HUES48 (cell line): ENCODE data around the gene DAPP1.

Experiments used
- H3K27ac ChIP-seq: one replicate; pipeline ENCODE4 v1.7.0; 2013; ENCODE audit warnings: low read depth, low read length, inconsistent platforms
- H3K27me3 ChIP-seq: 2 replicates; pipeline ENCODE4 v1.6.1; 2013; ENCODE audit warnings: mild to moderate bottlenecking, low read length; ENCODE audit not compliant: control insufficient read depth, insufficient read depth
- H3K36me3 ChIP-seq: 2 replicates; pipeline ENCODE4 v1.6.1; 2013; ENCODE audit warnings: low read length; ENCODE audit not compliant: control insufficient read depth, insufficient read depth
- H3K4me1 ChIP-seq: 2 replicates; pipeline ENCODE4 v1.6.1; 2013; ENCODE audit warnings: mild to moderate bottlenecking, low read length; ENCODE audit not compliant: control insufficient read depth, insufficient read depth
- H3K4me3 ChIP-seq: 2 replicates; pipeline ENCODE4 v1.5.1; 2013; ENCODE audit warnings: mild to moderate bottlenecking, low read depth, low read length
- H3K9ac ChIP-seq: 2 replicates; pipeline ENCODE4 v1.6.1; 2013; ENCODE audit warnings: mild to moderate bottlenecking, low read depth, low read length, moderate library complexity
- H3K9me3 ChIP-seq: 2 replicates; pipeline ENCODE4 v1.6.1; 2013; ENCODE audit warnings: low read length; ENCODE audit not compliant: control insufficient read depth, insufficient read depth

DAPP1 gene

DNA sequence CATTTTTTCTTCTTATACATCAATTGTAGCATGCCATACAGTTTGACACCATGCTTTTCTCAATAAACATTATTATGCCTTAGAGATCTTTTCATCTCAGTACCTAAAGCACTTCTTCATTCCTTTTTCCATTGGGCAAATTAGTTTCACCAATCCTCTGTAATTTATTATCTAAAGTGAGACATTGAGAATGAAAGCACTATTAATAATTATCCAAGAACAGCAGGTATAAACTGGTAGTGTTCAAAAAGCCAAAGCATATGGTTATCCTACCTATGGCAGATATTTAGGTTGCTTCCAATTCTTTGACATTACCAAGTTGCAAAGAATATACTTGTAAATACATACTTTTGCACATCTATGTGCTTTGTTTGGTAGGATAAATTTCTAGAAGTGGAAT is 62.0 kb downstream of the DAPP1 start:
- no peaks in the 10 kb centered on the region for H3K4me1 ChIP-seq
- no peaks in the 10 kb centered on the region for H3K9me3 ChIP-seq
- H3K9ac ChIP-seq: no peak overlapping the region
- H3K4me3 ChIP-seq: no peak overlapping the region
- H3K27ac ChIP-seq: no peak overlapping the region
- no peaks in the 10 kb centered on the region for H3K27me3 ChIP-seq
- H3K36me3 ChIP-seq: peaks cover 47% of the 10 kb centered on the region

- Histone ChIP-seq H3K9me3 (no peaks in the 10 kb centered on the region), H3K4me3 (no peak overlapping the region), H3K27me3 (no peaks in the 10 kb centered on the region), H3K9ac (no peak overlapping the region), H3K27ac (no peak overlapping the region), H3K4me1 (no peaks in the 10 kb centered on the region), H3K36me3 (peaks cover 54% of the 10 kb centered on the region)
Measured at GRCh38 chr4:99879458-99879857, 62.8 kb downstream of the DAPP1 start.

DNA sequence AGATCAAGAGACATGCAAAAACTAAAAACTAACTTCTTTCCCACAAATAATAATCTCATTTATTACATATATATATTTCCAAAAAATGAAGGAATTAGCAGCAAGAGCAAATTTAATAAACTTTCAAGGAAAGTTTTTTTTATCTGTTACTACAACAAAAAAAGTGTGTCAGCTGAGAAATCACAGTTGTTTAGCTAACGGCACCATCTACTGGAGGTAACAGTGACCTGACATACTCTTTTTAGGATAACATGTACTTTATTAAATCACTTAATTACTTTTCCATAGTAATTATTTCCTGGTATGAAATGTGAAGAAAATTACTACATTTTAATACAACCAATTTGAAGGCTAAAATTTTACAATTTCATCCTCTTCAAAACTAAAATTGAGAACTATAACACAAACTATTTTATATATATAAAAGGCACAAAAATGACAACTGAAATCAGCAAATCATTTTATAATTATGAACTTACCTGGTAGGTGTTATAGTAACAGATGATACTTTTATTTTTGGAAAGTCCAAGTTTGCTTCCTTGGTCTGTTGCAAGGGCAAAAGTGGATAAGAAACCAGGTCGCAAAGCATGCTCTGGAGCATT is 68.5 kb downstream of the DAPP1 start:
- H3K9ac ChIP-seq: no peak overlapping the region
- H3K27me3 ChIP-seq: no peaks in the 10 kb centered on the region
- peaks cover 50% of the 10 kb centered on the region for H3K36me3 ChIP-seq
- no peak overlapping the region for H3K27ac ChIP-seq
- peaks cover 4% of the 10 kb centered on the region; the same call in 1 of the 2 replicates for H3K4me1 ChIP-seq
- no peaks in the 10 kb centered on the region for H3K9me3 ChIP-seq
- no peak overlapping the region for H3K4me3 ChIP-seq

DNA sequence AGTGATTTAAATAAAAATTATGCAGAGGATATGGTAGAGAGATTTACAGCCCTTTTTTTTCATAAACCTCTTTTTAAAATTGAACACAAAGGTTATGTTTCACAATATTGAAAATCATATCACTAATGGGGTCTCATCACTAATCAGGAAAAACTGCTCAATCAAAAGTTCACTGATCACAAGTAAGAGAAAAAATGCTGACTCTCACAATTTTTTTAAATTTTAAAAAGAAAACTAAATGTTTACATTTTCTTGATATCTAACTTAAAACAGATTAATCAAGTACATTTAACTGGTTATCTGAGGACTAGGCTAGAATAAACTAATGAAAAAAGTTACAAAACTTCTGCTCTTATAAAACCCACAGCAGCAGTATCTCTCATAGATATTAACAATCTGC is 69.1 kb downstream of the DAPP1 start:
- no peak overlapping the region for H3K9ac ChIP-seq
- no peak overlapping the region for H3K27ac ChIP-seq
- H3K36me3 ChIP-seq: peaks cover 45% of the 10 kb centered on the region

DNA sequence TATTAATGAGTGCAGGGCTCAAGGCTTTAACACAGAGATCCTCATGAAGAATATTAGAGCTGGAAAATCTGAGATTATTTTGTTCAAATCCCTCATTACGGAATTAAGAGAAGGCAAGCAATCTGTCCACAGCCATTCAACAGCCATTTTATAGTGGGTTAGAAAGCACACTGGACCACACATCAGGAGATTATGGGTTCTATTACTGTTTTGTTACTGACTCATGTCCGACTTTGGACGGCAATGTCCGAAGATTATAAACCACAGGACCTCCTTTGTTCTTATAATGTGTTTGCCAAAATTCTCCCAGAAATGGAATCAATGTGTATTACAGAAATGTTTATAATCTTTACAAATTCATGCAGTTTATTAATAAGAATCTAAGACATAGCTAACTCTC is 69.5 kb downstream of the DAPP1 start:
- Histone ChIP-seq H3K36me3 (peaks cover 40% of the 10 kb centered on the region), H3K4me1 (peaks cover 4% of the 10 kb centered on the region; the same call in 1 of the 2 replicates), H3K9ac (no peak overlapping the region), H3K4me3 (no peak overlapping the region), H3K27ac (no peak overlapping the region), H3K9me3 (no peaks in the 10 kb centered on the region), H3K27me3 (no peaks in the 10 kb centered on the region)

More for the DNA sequence above, 69.1 kb downstream of the DAPP1 start:
- peaks cover 4% of the 10 kb centered on the region; the same call in 1 of the 2 replicates for H3K4me1 ChIP-seq
- H3K4me3 ChIP-seq: no peak overlapping the region
- H3K27me3 ChIP-seq: no peaks in the 10 kb centered on the region
- H3K9me3 ChIP-seq: no peaks in the 10 kb centered on the region

GRCh38 chr4:99887837-99888236 is 71.2 kb downstream of the DAPP1 start:
- H3K27ac ChIP-seq: no peak overlapping the region
- H3K4me3 ChIP-seq: no peak overlapping the region
- no peaks in the 10 kb centered on the region for H3K9me3 ChIP-seq
- H3K36me3 ChIP-seq: peaks cover 26% of the 10 kb centered on the region
- H3K27me3 ChIP-seq: no peaks in the 10 kb centered on the region
- peaks cover 4% of the 10 kb centered on the region; the same call in 1 of the 2 replicates for H3K4me1 ChIP-seq
- no peak overlapping the region for H3K9ac ChIP-seq

DNA sequence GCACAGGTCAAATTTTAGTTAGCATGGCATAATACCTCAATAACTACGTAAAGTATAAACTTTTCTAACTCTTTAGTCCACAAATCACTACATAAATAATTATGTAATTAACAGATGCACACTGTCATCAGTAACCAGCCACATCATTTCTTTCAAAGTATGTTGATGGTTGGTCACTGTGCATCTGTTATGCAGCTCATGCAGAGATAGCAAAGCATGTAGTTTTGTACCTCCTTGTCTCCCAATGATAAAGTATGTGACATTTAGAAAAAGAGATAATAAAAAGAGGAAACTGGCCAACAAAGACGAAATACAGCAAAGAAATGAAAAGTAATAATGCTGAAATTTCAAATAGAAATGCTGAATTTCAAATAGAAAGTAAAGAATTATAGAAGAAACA is 74.7 kb downstream of the DAPP1 start:
- Histone ChIP-seq H3K4me3 (no peak overlapping the region), H3K9ac (no peak overlapping the region), H3K36me3 (peaks cover 11% of the 10 kb centered on the region; the same call in 1 of the 2 replicates), H3K9me3 (no peaks in the 10 kb centered on the region), H3K4me1 (peaks cover 7% of the 10 kb centered on the region; the same call in 1 of the 2 replicates), H3K27ac (no peak overlapping the region), H3K27me3 (no peaks in the 10 kb centered on the region)

DNA sequence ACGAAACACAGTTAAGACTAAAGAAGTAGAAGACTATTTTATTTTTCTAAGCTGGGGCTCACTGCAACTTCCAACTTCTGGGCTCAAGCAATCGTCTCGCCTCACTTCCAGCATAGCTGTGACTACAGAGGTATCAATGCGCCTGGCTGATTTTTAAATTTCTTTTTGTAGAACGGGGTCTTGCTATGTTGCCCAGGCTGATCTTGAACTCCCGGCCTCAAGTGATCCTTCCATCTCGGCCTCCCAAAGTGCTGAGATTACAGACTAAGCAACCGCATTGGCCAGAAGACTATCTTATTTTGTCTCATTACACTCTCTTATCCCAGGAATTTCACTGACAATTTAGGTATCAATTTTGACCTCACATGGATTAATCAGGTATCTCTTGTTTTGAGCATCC is 76.4 kb downstream of the DAPP1 start:
- peak overlapping the region; percentile 99 for H3K4me3 ChIP-seq
- no peaks in the 10 kb centered on the region for H3K9me3 ChIP-seq
- no peak overlapping the region for H3K27ac ChIP-seq
- peaks cover 4% of the 10 kb centered on the region; the same call in 1 of the 2 replicates for H3K4me1 ChIP-seq
- H3K36me3 ChIP-seq: 0 out of 2 replicates have a peak, but pooled peaks cover 6% of the 10 kb centered on the region
- no peaks in the 10 kb centered on the region for H3K27me3 ChIP-seq
- no peak overlapping the region for H3K9ac ChIP-seq

- Histone ChIP-seq H3K4me3 (peak overlapping the region; percentile 99), H3K9me3 (no peaks in the 10 kb centered on the region), H3K4me1 (peaks cover 4% of the 10 kb centered on the region; the same call in 1 of the 2 replicates), H3K27me3 (no peaks in the 10 kb centered on the region), H3K27ac (peak overlapping the region; percentile 80), H3K36me3 (peaks cover 11% of the 10 kb centered on the region), H3K9ac (peak overlapping the region; percentile 73)
Measured at GRCh38 chr4:99893839-99894160, 77.2 kb downstream of the DAPP1 start.

- peaks cover 4% of the 10 kb centered on the region; the same call in 1 of the 2 replicates for H3K4me1 ChIP-seq
- peak within 1 kb of the TSS; percentile 99 for H3K4me3 ChIP-seq
- peaks cover 10% of the 10 kb centered on the region for H3K36me3 ChIP-seq
- no peaks in the 10 kb centered on the region for H3K9me3 ChIP-seq
- H3K9ac ChIP-seq: peak within 1 kb of the TSS; percentile 77
- H3K27me3 ChIP-seq: no peaks in the 10 kb centered on the region
- H3K27ac ChIP-seq: peak within 1 kb of the TSS; percentile 81
Measured at GRCh38 chr4:99894161-99894997, 77.8 kb downstream of the DAPP1 start, which contains the start of gene LAMTOR3. LAMTOR3 (minus strand) TSS chr4:99894427; CDS start chr4:99893963, 464 bp downstream.

GRCh38 chr4:99894998-99895397 is 78.4 kb downstream of the DAPP1 start:
- Histone ChIP-seq H3K36me3 (peaks cover 10% of the 10 kb centered on the region), H3K27me3 (no peaks in the 10 kb centered on the region), H3K9me3 (no peaks in the 10 kb centered on the region), H3K4me3 (peak overlapping the region; percentile 96), H3K9ac (peak overlapping the region; percentile 77), H3K27ac (peak overlapping the region; percentile 81), H3K4me1 (peaks cover 4% of the 10 kb centered on the region; the same call in 1 of the 2 replicates)
